KOPT-K1 (cell line): ENCODE results near the gene OR2C1.

ENCODE experiments used
- H3K27ac ChIP-seq: fragments of 200-600 bp; sonication (generic); 2 replicates; pipeline ENCODE4 v1.5.1; 2016; ENCODE audit warnings: antibody characterized with exemption, mild to moderate bottlenecking, low read depth, low read length; ENCODE audit not compliant: poor library complexity, severe bottlenecking
- H3K36me3 ChIP-seq: fragments of 200-600 bp; sonication (generic); 2 replicates; pipeline ENCODE4 v1.5.1; 2017; ENCODE audit warnings: antibody characterized with exemption, mild to moderate bottlenecking, low read length, moderate library complexity; ENCODE audit not compliant: insufficient read depth
- H3K9me3 ChIP-seq: fragments of 200-600 bp; sonication (generic); 2 replicates; pipeline ENCODE4 v1.5.1; 2017; ENCODE audit warnings: antibody characterized with exemption, low read length, mild to moderate bottlenecking; ENCODE audit not compliant: insufficient read depth, poor library complexity, severe bottlenecking

OR2C1 gene

GRCh38 chr16:3355589-3355988 lies at the start of gene OR2C1:
TSS of gene OR2C1 (plus strand) at chr16:3355889. CDS start at chr16:3355941, 52 bp downstream.
- H3K27ac ChIP-seq: no peak within 1 kb of the TSS
- no peaks in the 10 kb centered on the region for H3K36me3 ChIP-seq
- peaks cover 6% of the 10 kb centered on the region for H3K9me3 ChIP-seq

GRCh38 chr16:3306078-3306477 lies 49.6 kb upstream of the OR2C1 start:
- H3K36me3 ChIP-seq: peaks cover 32% of the 10 kb centered on the region
- H3K27ac ChIP-seq: peak overlapping the region; percentile 77

GRCh38 chr16:3311496-3311895 lies 44.2 kb upstream of the OR2C1 start:
- Histone ChIP-seq H3K27ac (no peak overlapping the region), H3K9me3 (peaks cover 97% of the 10 kb centered on the region), H3K36me3 (peaks cover 69% of the 10 kb centered on the region)

More at GRCh38 chr16:3306078-3306477, 49.6 kb upstream of the OR2C1 start:
- H3K9me3 ChIP-seq: peaks cover 76% of the 10 kb centered on the region

- H3K9me3 ChIP-seq: peaks cover 97% of the 10 kb centered on the region
- H3K36me3 ChIP-seq: peaks cover 60% of the 10 kb centered on the region
- no peak overlapping the region for H3K27ac ChIP-seq
Measured at GRCh38 chr16:3317315-3317999, 38.2 kb upstream of the OR2C1 start.

GRCh38 chr16:3321816-3322215 lies 33.9 kb upstream of the OR2C1 start:
- H3K36me3 ChIP-seq: peaks cover 21% of the 10 kb centered on the region

GRCh38 chr16:3327514-3327913 lies 28.2 kb upstream of the OR2C1 start:
- Histone ChIP-seq H3K9me3 (peaks cover 2% of the 10 kb centered on the region), H3K36me3 (no peaks in the 10 kb centered on the region), H3K27ac (no peak overlapping the region)

More at GRCh38 chr16:3321816-3322215, 33.9 kb upstream of the OR2C1 start:
- Histone ChIP-seq H3K9me3 (peaks cover 58% of the 10 kb centered on the region), H3K27ac (no peak overlapping the region)

- no peaks in the 10 kb centered on the region for H3K36me3 ChIP-seq
- H3K27ac ChIP-seq: no peak overlapping the region
- H3K9me3 ChIP-seq: no peaks in the 10 kb centered on the region
Measured at GRCh38 chr16:3328104-3328503, 27.6 kb upstream of the OR2C1 start.

GRCh38 chr16:3328643-3329042 lies 27.0 kb upstream of the OR2C1 start:
- H3K36me3 ChIP-seq: no peaks in the 10 kb centered on the region
- H3K9me3 ChIP-seq: no peaks in the 10 kb centered on the region
- H3K27ac ChIP-seq: no peak overlapping the region

- no peaks in the 10 kb centered on the region for H3K36me3 ChIP-seq
- no peak overlapping the region for H3K27ac ChIP-seq
- H3K9me3 ChIP-seq: no peaks in the 10 kb centered on the region
Measured at GRCh38 chr16:3346041-3346440, 9.6 kb upstream of the OR2C1 start.

GRCh38 chr16:3347586-3347985 lies 8.1 kb upstream of the OR2C1 start:
- Histone ChIP-seq H3K9me3 (no peaks in the 10 kb centered on the region), H3K27ac (no peak overlapping the region), H3K36me3 (no peaks in the 10 kb centered on the region)

- H3K36me3 ChIP-seq: no peaks in the 10 kb centered on the region
- H3K27ac ChIP-seq: no peak overlapping the region
- H3K9me3 ChIP-seq: no peaks in the 10 kb centered on the region
Measured at GRCh38 chr16:3348547-3349167, 7.0 kb upstream of the OR2C1 start.

GRCh38 chr16:3349175-3349574 lies 6.5 kb upstream of the OR2C1 start:
- Histone ChIP-seq H3K36me3 (no peaks in the 10 kb centered on the region), H3K9me3 (no peaks in the 10 kb centered on the region), H3K27ac (no peak overlapping the region)

- no peaks in the 10 kb centered on the region for H3K36me3 ChIP-seq
- H3K27ac ChIP-seq: no peak overlapping the region
- peaks cover 6% of the 10 kb centered on the region for H3K9me3 ChIP-seq
Measured at GRCh38 chr16:3356118-3356517, 429 bp downstream of the OR2C1 start.

GRCh38 chr16:3358871-3359270 lies 3.2 kb downstream of the OR2C1 start:
- peaks cover 6% of the 10 kb centered on the region for H3K9me3 ChIP-seq
- H3K36me3 ChIP-seq: no peaks in the 10 kb centered on the region
- H3K27ac ChIP-seq: no peak overlapping the region

GRCh38 chr16:3362931-3363330 lies 7.2 kb downstream of the OR2C1 start:
- H3K36me3 ChIP-seq: no peaks in the 10 kb centered on the region

GRCh38 chr16:3363793-3364192 lies 8.1 kb downstream of the OR2C1 start:
- H3K9me3 ChIP-seq: peaks cover 12% of the 10 kb centered on the region
- no peaks in the 10 kb centered on the region for H3K36me3 ChIP-seq
- no peak overlapping the region for H3K27ac ChIP-seq

More at GRCh38 chr16:3362931-3363330, 7.2 kb downstream of the OR2C1 start:
- H3K27ac ChIP-seq: no peak overlapping the region
- peaks cover 12% of the 10 kb centered on the region for H3K9me3 ChIP-seq
